CD4-positive, alpha-beta T cell treated with Interleukin-17A for 1 hour (primary cell): ENCODE data around the gene TSSC4.

Experiments
- DNase-seq: peaks from one replicate; pipeline ENCODE4 v3.0.0-alpha.2; 2020

Gene TSSC4

GRCh38 chr11:2436013-2436520 lies 35.5 kb downstream of the TSSC4 start:
- DNase-seq: no peak

- DNase-seq: no peak
Observed at GRCh38 chr11:2436521-2437031, 36.0 kb downstream of the TSSC4 start.

- no peak for DNase-seq
Observed at GRCh38 chr11:2437516-2437915, 37.0 kb downstream of the TSSC4 start.

- DNase-seq: no peak
Observed at GRCh38 chr11:2439820-2440219, 39.3 kb downstream of the TSSC4 start.

- DNase-seq: no peak
Observed at GRCh38 chr11:2440646-2441045, 40.1 kb downstream of the TSSC4 start.

GRCh38 chr11:2441171-2441570 lies 40.6 kb downstream of the TSSC4 start:
- DNase-seq: no peak

GRCh38 chr11:2442589-2442988 lies 42.0 kb downstream of the TSSC4 start:
- DNase-seq: peak; percentile 77

- DNase-seq: no peak
Observed at GRCh38 chr11:2443406-2443805, 42.9 kb downstream of the TSSC4 start.

- peak; percentile 76 for DNase-seq
Observed at GRCh38 chr11:2443881-2444820, 43.6 kb downstream of the TSSC4 start, which contains the start of gene TRPM5. TSS of gene TRPM5 (minus strand) at chr11:2444514. CDS start at chr11:2423036, 21,478 bp downstream.

GRCh38 chr11:2444821-2445745 lies 44.5 kb downstream of the TSSC4 start, which contains the start of gene KCNQ1:
TSS of gene KCNQ1 (plus strand) at chr11:2445008. CDS start at chr11:2445099, 91 bp downstream.
- peak; percentile 15 for DNase-seq

GRCh38 chr11:2445746-2446551 lies 45.4 kb downstream of the TSSC4 start:
- no peak for DNase-seq

GRCh38 chr11:2446590-2447252 lies 46.2 kb downstream of the TSSC4 start:
- DNase-seq: no peak

GRCh38 chr11:2447253-2447950 lies 46.9 kb downstream of the TSSC4 start:
- no peak for DNase-seq

- DNase-seq: no peak
Observed at GRCh38 chr11:2447951-2448650, 47.6 kb downstream of the TSSC4 start.

GRCh38 chr11:2448661-2449547 lies 48.4 kb downstream of the TSSC4 start:
- DNase-seq: no peak

GRCh38 chr11:2449548-2450320 lies 49.2 kb downstream of the TSSC4 start:
- no peak for DNase-seq

- DNase-seq: no peak
Observed at GRCh38 chr11:2450321-2451041, 49.9 kb downstream of the TSSC4 start.

GRCh38 chr11:2451336-2451735 lies 50.8 kb downstream of the TSSC4 start:
- no peak for DNase-seq
